Activated naive CD4-positive, alpha-beta T cell treated with Interleukin-2 at 50 U/mL for 16 hours (primary cell): ENCODE measurements around the gene GAS7.

Source experiments
- DNase-seq: peaks from one replicate; pipeline ENCODE4 v3.0.0-alpha.2; 2020

GAS7 gene

GRCh38 chr17:10127819-10128425 lies 70.5 kb downstream of the GAS7 start:
- DNase-seq, result no peak

GRCh38 chr17:10126616-10127501 lies 71.5 kb downstream of the GAS7 start:
- no peak for DNase-seq

DNA sequence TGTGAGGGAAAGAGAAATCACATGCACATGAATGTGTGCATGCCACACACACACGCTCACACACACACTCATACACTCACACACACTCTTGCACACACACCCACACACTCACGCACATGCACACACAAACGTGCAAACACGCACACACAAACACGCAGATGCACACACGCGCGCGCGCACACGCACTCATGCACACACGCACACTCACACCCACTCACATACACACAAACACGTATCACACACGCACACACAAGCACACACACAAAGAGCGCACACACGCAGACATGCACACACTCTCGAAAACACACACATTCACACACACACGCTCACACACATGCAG lies 72.2 kb downstream of the GAS7 start:
- no peak for DNase-seq

- DNase-seq, result no peak
Observed at GRCh38 chr17:10125531-10126275, 72.7 kb downstream of the GAS7 start.

GRCh38 chr17:10123093-10123492 lies 75.3 kb downstream of the GAS7 start:
- no peak for DNase-seq

DNA sequence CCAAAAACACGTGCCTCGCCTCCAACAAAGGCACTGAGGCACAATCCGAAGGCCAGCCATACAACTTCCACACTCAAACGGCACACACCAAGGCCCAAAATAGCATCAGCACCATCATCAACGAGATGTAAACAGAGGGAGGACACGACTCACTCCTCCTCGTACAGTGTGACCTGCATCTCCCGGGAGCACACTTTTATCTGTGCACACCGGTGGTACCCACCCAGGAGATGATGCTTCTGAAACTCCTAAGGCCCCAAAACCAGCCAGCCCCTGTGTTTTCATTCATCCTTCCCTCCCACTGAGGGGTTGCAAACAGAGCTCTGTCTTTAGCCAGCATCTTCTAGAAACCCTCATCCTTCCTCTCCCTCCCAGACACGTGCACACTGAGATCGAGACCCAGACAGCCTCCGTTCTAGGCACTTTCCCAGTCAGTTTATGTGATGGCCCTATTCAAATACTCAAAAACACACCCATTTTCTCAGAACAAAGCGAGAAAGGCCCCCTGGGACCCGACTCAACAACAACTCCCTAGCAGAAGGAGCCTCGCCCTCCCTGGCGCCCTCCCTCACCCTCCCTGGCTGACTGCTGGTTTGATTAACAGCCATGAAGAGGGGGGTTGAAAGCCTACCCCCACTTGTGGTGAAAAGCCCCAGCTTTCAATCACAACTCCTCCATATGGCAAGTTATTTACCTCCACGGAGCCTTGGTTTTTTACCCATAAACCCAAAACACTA lies 76.3 kb downstream of the GAS7 start:
- DNase-seq, result no peak

- no peak for DNase-seq
Observed at GRCh38 chr17:10120749-10121148, 77.7 kb downstream of the GAS7 start.

- no peak for DNase-seq
Observed at GRCh38 chr17:10120109-10120485, 78.3 kb downstream of the GAS7 start.

GRCh38 chr17:10119203-10120108 lies 79.0 kb downstream of the GAS7 start:
- no peak for DNase-seq

DNA sequence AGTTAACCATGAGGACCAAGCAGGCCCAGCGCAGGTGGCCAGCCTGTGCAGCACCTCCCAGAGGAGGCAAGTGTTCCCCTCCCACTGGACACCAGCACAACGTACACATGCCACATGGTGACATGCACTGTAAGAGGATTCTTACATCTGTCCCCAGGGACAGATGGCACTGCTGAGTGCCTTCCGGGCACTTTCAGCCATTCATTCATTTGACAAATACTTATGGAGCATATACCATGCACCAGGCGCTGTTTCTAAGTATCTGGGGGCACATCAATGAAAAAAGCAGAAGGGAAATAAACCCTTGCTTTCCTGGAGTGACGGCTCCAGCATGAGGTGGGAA lies 79.6 kb downstream of the GAS7 start:
- no peak for DNase-seq

DNA sequence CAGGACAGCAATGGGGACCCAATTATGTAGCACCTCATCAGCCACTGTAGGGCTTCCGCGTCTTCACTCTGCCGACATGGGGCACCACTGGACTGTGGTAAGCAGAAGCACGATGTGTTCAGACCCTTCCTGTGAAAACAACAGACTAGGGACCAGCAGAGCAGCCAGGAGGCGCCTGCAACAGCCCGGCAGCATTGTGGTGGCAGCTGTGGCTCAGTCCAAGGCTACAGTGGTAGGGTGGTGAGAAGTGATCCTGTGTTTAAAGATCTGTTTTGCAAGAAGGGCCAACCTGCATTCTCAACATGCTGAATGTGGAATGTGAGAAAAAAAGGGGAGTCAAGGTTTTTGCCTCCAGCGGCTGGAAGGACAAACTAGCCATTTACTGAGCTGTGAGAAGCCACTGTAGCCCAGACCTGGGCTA lies 80.8 kb downstream of the GAS7 start:
- no peak for DNase-seq

DNA sequence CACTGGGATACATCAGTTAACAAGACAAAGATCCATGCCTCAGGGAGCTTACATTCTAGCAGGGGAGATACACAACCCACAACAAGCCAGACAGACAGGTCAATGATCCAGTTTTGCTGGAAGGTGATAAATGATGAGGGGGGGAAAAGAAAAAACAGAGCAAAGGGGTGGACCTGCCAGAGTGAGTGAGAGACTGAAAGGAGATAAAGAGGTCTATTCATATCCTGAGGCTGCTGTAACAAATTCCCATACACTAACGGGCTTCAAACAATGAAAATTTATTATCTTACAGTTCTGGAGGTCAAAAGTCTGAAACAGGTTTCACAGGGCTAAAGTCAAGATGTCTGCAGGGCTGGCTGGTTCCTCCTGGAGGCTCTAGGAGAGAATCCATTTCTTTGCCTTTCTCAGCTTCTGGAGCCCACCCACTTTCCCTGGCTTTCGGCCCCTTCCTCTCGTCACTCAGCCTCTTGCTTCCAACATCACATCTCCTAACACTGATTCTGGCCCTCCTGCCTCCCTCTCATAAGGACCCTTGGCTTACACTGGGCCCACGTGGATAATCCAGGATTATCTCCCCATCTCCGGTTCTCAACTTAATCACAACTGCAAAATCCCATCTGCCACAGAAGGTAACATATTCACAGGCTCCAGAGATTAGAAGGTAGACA lies 81.5 kb downstream of the GAS7 start:
- DNase-seq, result no peak

DNA sequence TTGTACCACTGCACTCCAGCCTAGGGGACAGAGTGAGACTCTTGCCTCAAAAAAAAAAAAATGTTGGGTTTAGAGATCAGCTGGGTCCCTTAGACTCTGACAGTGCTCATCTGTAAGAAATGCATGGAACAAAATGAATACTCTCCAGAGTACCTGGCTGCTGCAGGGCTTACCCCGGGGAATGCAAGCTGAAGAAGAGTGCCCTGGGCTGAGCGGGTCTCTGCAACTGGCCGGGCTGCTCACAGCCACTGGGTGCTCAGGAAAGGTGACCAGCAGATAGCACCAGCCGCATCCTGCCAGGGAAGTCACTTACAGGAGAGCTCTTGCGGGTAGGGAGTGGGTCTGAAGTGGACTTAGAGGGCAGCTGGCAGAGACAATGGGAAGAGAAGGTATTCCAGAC lies 82.1 kb downstream of the GAS7 start:
- DNase-seq, result no peak

DNA sequence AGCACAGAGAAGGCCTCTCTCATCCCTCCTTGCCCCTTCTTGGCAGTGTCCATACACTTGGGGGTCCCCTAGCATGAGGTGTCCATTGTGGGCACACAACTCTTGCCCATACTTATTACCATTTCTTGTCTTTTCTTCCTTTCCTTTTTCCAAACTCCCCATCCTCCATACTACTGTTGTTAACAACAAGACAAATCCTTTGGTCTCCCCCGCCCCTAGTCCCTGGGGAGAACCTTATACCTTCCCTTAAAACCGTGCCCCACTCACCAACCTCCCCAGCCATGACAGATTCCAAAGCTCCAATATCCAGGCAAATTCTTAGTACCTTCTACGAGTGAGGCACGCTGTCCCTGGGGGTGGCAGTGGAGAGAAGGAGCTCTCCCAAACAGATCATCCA lies 82.9 kb downstream of the GAS7 start:
- DNase-seq, result no peak

- peak; percentile 33 for DNase-seq
Observed at GRCh38 chr17:10114931-10115535, 83.4 kb downstream of the GAS7 start.

DNA sequence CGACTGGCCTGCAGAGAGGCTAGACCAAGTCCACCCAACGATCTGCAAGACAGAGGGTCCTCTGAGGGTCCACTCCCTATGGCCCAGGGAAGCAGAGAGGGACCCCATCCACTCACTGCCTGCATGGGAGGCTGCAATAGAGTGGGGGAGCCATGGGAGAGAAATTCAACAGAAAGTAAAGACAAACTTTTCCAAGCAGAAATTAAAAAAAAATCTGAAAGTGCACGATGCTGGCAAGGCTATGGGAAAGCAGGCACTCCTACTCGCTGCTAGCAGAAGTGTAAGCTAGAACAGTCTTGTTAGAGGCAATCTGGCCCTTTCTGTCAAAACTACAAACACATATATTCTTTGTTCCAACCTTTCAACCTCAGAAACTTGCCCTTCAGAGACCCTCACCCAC lies 85.4 kb downstream of the GAS7 start:
- DNase-seq, result no peak

GRCh38 chr17:10111907-10112452 lies 86.4 kb downstream of the GAS7 start:
- DNase-seq, result no peak

GRCh38 chr17:10109146-10109545 lies 89.3 kb downstream of the GAS7 start:
- DNase-seq, result no peak

- DNase-seq, result no peak
Observed at GRCh38 chr17:10107316-10108165, 90.9 kb downstream of the GAS7 start.

DNA sequence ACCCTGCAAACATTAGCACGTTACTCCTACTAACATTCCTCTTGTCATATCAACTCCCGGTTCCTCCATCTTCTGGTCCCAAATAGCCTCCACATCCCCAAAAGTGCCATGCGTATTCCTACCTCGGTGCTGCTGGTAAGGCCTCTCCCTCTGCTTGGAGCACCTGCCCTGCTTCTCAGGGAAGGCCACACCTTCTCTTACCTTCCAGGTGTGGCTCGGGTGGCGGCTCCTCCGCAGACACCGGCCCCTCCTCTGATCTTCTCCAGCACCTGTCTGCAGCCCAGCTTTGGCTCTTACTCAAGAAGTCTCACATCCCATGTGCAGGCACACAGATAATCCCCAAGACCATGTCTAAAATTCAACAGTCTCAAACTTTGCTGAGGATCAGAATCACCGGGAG lies 92.3 kb downstream of the GAS7 start:
- DNase-seq, result no peak
